SK-N-MC (cell line): ENCODE data around the gene STK39.

ENCODE experiments used
- EZH2 ChIP-seq: fragments of 200-600 bp; sonication (generic); IDR thresholded peaks from one replicate; pipeline ENCODE4 v1.6.1; 2017; ENCODE audit warnings: antibody characterized with exemption
- POLR2AphosphoS5 ChIP-seq: IDR thresholded peaks from 2 replicates; pipeline ENCODE4 v1.6.1; 2012; ENCODE audit warnings: mild to moderate bottlenecking, low read depth, low read length, borderline replicate concordance

DNA sequence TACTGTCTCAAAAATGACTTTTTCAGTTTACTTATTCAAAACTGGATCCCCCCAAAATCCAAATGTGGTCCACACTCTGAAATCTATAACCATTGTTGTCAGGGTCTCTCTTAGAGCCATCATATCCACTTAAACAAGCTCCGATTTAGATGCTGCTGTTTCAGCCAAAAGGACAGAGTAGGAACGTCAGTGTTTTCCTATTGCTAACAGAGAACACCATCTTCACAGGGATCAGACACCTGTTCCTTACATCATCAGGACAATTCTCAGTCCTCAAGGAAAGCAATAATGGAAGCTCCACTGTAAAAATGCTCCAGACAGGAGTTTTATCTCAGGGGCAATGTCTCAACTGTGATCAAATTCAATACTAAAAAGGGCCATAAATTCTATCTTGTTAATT lies 155.4 kb downstream of the STK39 start:
- no peak for TF ChIP-seq EZH2
- no peak for TF ChIP-seq POLR2AphosphoS5
